ENCODE data around the gene EGR4.

EGR4 gene

DNA sequence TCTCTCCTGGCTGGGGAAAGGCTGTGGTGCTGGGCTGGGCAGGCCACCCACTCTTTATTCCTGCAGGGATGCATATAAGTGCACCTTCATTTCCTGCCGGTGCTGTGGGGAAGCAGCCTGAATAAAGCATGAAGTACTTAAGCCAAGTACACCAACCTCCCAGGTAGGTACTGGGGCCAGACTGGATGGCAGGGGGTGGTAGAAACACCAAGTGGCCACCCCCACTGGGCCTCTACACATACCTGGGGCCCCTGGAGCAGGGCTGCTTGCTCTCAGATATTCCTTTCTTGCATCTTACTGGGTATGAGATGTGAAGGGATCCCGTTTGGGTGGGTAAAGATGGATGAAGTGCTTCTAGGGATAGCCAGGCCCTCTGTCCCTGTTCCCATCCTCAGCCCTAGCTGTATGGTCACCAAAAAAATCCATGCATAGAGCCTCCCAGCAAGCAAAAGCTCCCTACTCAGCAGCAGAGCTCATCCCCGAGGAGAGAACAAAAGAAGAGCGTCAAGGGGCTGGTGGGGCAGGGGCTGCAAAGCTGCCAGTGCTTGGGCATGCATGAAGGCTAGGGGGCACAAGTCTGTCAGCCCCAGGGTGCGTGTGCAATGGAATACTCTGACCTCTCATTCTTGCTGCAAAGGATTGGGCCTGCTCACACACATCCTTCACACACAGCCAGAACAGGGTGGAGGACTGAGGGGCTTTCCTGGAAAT is 37.3 kb downstream of the EGR4 start:
- Histone ChIP-seq H3F3A (ENCODE audit: control insufficient read depth, insufficient read depth) (peaks cover 30% of the 10 kb centered on the region), H3K4me2 (ENCODE audit: low read length) (no peak overlapping the region), H3K27me3 (ENCODE audit: control insufficient read depth, low read length) (no peaks in the 10 kb centered on the region), H3K9me2 (replicated peaks; ENCODE audit: control insufficient read depth, low read length) (no peaks in the 10 kb centered on the region), H3K79me2 (ENCODE audit: control insufficient read depth, low read length) (no peaks in the 10 kb centered on the region), H3K4me3 (ENCODE audit: low read length) (no peak overlapping the region), H3K4me1 (ENCODE audit: control insufficient read depth, low read length) (peaks cover 14% of the 10 kb centered on the region), H4K20me1 (ENCODE audit: control insufficient read depth, insufficient read depth, low read depth, low read length) (no peaks in the 10 kb centered on the region), H3K27ac (ENCODE audit: low read depth, low read length) (no peak overlapping the region), H3K36me3 (ENCODE audit: control insufficient read depth, low read length) (peaks cover 85% of the 10 kb centered on the region), H3K9me3 (ENCODE audit: control insufficient read depth, insufficient read depth, low read length) (no peaks in the 10 kb centered on the region)
- TF ChIP-seq EZH2phosphoT487 (IDR thresholded peaks at IDR 0.05; ENCODE audit: borderline replicate concordance, low read length) (no peak), CTCF (IDR thresholded peaks at IDR 0.05; ENCODE audit: low read depth, low read length, poor library complexity, severe bottlenecking) (no peak)

DNA sequence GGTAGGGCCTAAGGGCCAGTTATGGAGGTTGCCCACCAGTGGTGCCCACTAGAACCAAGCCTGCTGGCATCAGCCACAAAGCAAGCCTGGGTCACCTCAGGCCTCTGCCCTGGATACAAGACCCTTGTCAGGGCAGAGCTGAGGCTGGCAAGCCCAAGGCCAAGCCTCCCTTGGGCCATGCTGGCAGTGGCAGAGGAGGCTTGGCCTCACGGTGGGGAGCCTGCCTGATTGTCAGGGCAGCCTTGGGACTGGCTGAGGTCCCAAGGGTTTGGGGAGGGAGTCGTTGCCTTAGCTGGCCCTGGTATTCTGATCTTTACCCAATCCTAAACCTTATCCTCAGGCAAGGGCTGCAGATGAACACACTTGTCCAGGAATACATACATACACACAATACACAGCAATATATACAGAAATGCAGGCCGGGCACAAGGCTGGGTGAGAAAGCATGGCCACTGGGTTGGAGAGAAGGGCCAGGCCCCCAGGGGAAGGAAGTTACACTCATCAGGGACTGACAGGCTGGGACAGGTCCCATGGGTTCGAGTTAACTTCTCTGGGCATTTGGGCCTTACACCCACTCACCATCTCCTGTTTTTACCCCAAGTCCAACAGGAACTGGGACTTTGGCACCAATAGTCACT is 38.2 kb downstream of the EGR4 start:
- H3K27ac ChIP-seq (ENCODE audit: low read depth, low read length): no peak overlapping the region
- H4K20me1 ChIP-seq (ENCODE audit: control insufficient read depth, insufficient read depth, low read depth, low read length): peaks cover 2% of the 10 kb centered on the region; the same call in 1 of the 2 replicates
- TF ChIP-seq CTCF (IDR thresholded peaks at IDR 0.05; ENCODE audit: low read depth, low read length, poor library complexity, severe bottlenecking) (no peak), EZH2phosphoT487 (IDR thresholded peaks at IDR 0.05; ENCODE audit: borderline replicate concordance, low read length) (no peak)
- no peak overlapping the region for H3K4me2 ChIP-seq (ENCODE audit: low read length)
- peaks cover 88% of the 10 kb centered on the region for H3K36me3 ChIP-seq (ENCODE audit: control insufficient read depth, low read length)
- no peaks in the 10 kb centered on the region for H3K79me2 ChIP-seq (ENCODE audit: control insufficient read depth, low read length)
- H3K4me3 ChIP-seq (ENCODE audit: low read length): no peak overlapping the region
- H3K4me1 ChIP-seq (ENCODE audit: control insufficient read depth, low read length): peaks cover 14% of the 10 kb centered on the region
- H3F3A ChIP-seq (ENCODE audit: control insufficient read depth, insufficient read depth): peaks cover 30% of the 10 kb centered on the region
- no peaks in the 10 kb centered on the region for H3K9me2 ChIP-seq (replicated peaks; ENCODE audit: control insufficient read depth, low read length)
- no peaks in the 10 kb centered on the region for H3K27me3 ChIP-seq (ENCODE audit: control insufficient read depth, low read length)
- H3K9me3 ChIP-seq (ENCODE audit: control insufficient read depth, insufficient read depth, low read length): no peaks in the 10 kb centered on the region

DNA sequence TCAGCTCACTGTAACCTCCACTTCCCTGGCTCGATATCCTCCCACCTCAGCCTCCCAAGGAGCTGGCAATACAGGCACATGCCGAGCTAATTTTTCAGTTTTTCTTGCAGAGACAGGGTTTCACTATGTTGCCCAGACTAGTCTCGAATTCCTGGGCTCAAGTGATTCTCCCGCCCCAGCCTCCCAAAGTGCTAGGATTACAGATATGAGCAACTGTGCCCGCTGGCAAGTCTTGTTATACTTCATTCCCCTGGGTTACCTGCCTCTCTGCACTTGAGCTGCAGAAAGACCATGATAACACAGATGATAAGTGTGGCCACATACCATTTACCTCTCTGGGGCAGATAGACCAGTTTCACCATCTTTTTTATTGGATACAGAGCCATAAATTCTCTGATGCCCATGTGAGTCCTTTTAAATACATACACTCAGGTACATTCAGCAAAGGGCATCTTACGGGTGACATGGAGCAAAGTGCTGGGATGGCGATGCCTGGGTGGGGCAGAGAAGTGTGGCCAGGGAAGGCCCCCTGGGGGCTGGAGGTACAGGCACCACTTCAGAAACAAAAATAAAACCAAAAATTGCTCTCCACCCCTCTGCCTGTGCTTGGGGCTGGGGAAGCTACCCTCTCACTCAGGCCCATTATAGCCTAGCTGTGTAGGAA is 38.9 kb downstream of the EGR4 start:
- Histone ChIP-seq H3K4me3 (ENCODE audit: low read length) (no peak overlapping the region), H3K27ac (ENCODE audit: low read depth, low read length) (no peak overlapping the region), H3F3A (ENCODE audit: control insufficient read depth, insufficient read depth) (peaks cover 30% of the 10 kb centered on the region), H3K27me3 (ENCODE audit: control insufficient read depth, low read length) (no peaks in the 10 kb centered on the region), H3K4me1 (ENCODE audit: control insufficient read depth, low read length) (peaks cover 14% of the 10 kb centered on the region), H3K9me3 (ENCODE audit: control insufficient read depth, insufficient read depth, low read length) (no peaks in the 10 kb centered on the region), H3K79me2 (ENCODE audit: control insufficient read depth, low read length) (no peaks in the 10 kb centered on the region), H4K20me1 (ENCODE audit: control insufficient read depth, insufficient read depth, low read depth, low read length) (peaks cover 3% of the 10 kb centered on the region; the same call in 1 of the 2 replicates), H3K4me2 (ENCODE audit: low read length) (no peak overlapping the region), H3K9me2 (replicated peaks; ENCODE audit: control insufficient read depth, low read length) (no peaks in the 10 kb centered on the region), H3K36me3 (ENCODE audit: control insufficient read depth, low read length) (peaks cover 88% of the 10 kb centered on the region)
- no peak for TF ChIP-seq EZH2phosphoT487 (IDR thresholded peaks at IDR 0.05; ENCODE audit: borderline replicate concordance, low read length)
- no peak for TF ChIP-seq CTCF (IDR thresholded peaks at IDR 0.05; ENCODE audit: low read depth, low read length, poor library complexity, severe bottlenecking)
